Skin of body (tissue), 2 donors: ENCODE results near the gene SPINT2. TPM values are rescaled to one million over a fixed set of nuclear protein-coding genes. Genes with fewer than 3 reads are reported as not detected.

Source experiments
- DNase-seq: peaks from one replicate; lab custom pipeline; 2025; lab: John Stamatoyannopoulos, UW
- total RNA-seq: library from RNA; depleted of rRNA; stranded (reverse); fragments of >200 nt; gene quantifications from one replicate; pipeline ENCODE4 v1.2.3, GENCODE V29; 2014

SPINT2 gene
- total RNA-seq, 1 donor from 2014 or later: 78.6 TPM

GRCh38 chr19:38294090-38294489, 29.7 kb downstream of the SPINT2 start:
- no peak for DNase-seq

GRCh38 chr19:38298821-38299680, 34.7 kb downstream of the SPINT2 start:
- no peak for DNase-seq

- no peak for DNase-seq
These were observed 39.4 kb downstream of the SPINT2 start, which contains the start of gene C19orf33 for GRCh38 chr19:38303517-38304351. Gene C19orf33 (plus strand): TSS chr19:38304251. CDS start chr19:38304262, 11 bp downstream.

GRCh38 chr19:38304352-38304865, 40.0 kb downstream of the SPINT2 start:
- DNase-seq: no peak

GRCh38 chr19:38304866-38305429, 40.6 kb downstream of the SPINT2 start:
- DNase-seq: no peak

GRCh38 chr19:38306236-38306635, 41.9 kb downstream of the SPINT2 start:
- no peak for DNase-seq

- DNase-seq: no peak
These were observed 42.7 kb downstream of the SPINT2 start for GRCh38 chr19:38307076-38307475.

GRCh38 chr19:38307597-38307996, 43.2 kb downstream of the SPINT2 start:
- no peak for DNase-seq

GRCh38 chr19:38308006-38308766, 43.8 kb downstream of the SPINT2 start:
- no peak for DNase-seq

GRCh38 chr19:38308926-38309614, 44.7 kb downstream of the SPINT2 start:
- DNase-seq: no peak

GRCh38 chr19:38309615-38310278, 45.4 kb downstream of the SPINT2 start:
- DNase-seq: no peak

- no peak for DNase-seq
These were observed 45.9 kb downstream of the SPINT2 start for GRCh38 chr19:38310279-38310670.

- DNase-seq: no peak
These were observed 46.6 kb downstream of the SPINT2 start for GRCh38 chr19:38310986-38311385.

GRCh38 chr19:38315657-38316476, 51.5 kb downstream of the SPINT2 start, which contains the start of gene YIF1B:
Gene YIF1B (minus strand): TSS chr19:38315947. CDS start chr19:38315917, 30 bp downstream.
- peak; percentile 97 for DNase-seq

GRCh38 chr19:38316477-38317067, 52.2 kb downstream of the SPINT2 start:
- no peak for DNase-seq

GRCh38 chr19:38317104-38317612, 52.8 kb downstream of the SPINT2 start:
- no peak for DNase-seq

GRCh38 chr19:38318660-38319059, 54.3 kb downstream of the SPINT2 start:
- DNase-seq: no peak
